Pancreas (tissue), 10 donors: ENCODE results near the gene IPO13. TPM values are rescaled to one million over a fixed set of nuclear protein-coding genes. Genes with fewer than 3 reads are reported as not detected.

Source experiments
- ATAC-seq, 4 donors: fragments of 200-7000 bp; cut with Tn5 transposase; one replicate each; pipeline versions ENCODE4 v1.8.0 to v1.9.1; 2020; ENCODE audit warnings: mild to moderate bottlenecking in 4 of 4, moderate library complexity in 4 of 4
- DNase-seq, 6 donors: peaks; one replicate each; pipeline ENCODE4 v3.0.0-alpha.2; 2020
- FAIRE-seq: peaks from 2 replicates; lab custom pipeline; 2012; peaks lifted over from hg19 to GRCh38; lab: Jason Lieb, UNC
- H3K27ac ChIP-seq, 4 donors: fragments of 200-600 bp; sonication (generic); 1 replicate in 3 of 4; 2 replicates in 1 of 4; pipeline versions ENCODE4 v1.5.0 to v1.8.0; 2020
- H3K27me3 ChIP-seq, 4 donors: fragments of 200-600 bp; one replicate each; pipeline ENCODE4 v1.8.0; 2021
- H3K36me3 ChIP-seq, 3 donors: fragments of 200-600 bp; sonication (generic) in 1 of 3; one replicate each; pipeline versions ENCODE4 v1.5.0 to v1.8.0; 2020 to 2021
- H3K4me1 ChIP-seq, 3 donors: fragments of 200-600 bp; one replicate each; pipeline ENCODE4 v1.8.0; 2021
- H3K4me3 ChIP-seq, 4 donors: fragments of 200-600 bp; sonication (generic) in 2 of 4; one replicate each; pipeline versions ENCODE4 v1.5.0 to v1.8.0; 2020 to 2021
- H3K9me3 ChIP-seq, 4 donors: fragments of 200-600 bp; one replicate each; pipeline ENCODE4 v1.8.0; 2021
- WGBS, 2 donors: extraction: QIAGEN DNeasy Blood & Tissue Kit; methylation state at CpG; one replicate each; pipeline ENCODE4 v1.1.7; 2013; 5-methylcytosine and 5-hydroxymethylcytosine counted together
- intact Hi-C, 3 donors: fragments of 100-400 bp; cut with DNase I; formaldehyde crosslinking; loops; one replicate each; pipeline versions ENCODE4 v1.11.1 to v1.14.2; 2022
- polyA plus RNA-seq, 2 donors: library from polyadenylated mRNA; stranded (reverse); fragments of 200-250 nt; gene quantifications; one replicate each; pipeline ENCODE4 v1.2.3, GENCODE V29; 2013
- total RNA-seq, 6 donors: library from RNA; stranded (reverse); fragmentation: NEBNext Ultra II Directional in 4 of 6; extraction: Animal tissue kit (Norgen Biotek cat#: 25700) in 4 of 6; gene quantifications; one replicate each; pipeline versions ENCODE4 v1.2.1 to v1.2.4, GENCODE V29; 2021 to 2023
- TF ChIP-seq, protein P1 (sequence below), 4 donors: fragments of 200-600 bp; sonication (generic) in 3 of 4; IDR thresholded peaks; one replicate each; pipeline versions ENCODE4 v1.5.0 to v1.8.0; 2021; ENCODE audit warnings: antibody characterized with exemption in 4 of 4
- donor health status: healthy with polysubstance abuse.
- donor health status: DM: no; HTN: no; CAD: no; lungs with moderate emphysema.
- donor health status: DM: no; HTN: no; CAD: no.
- donor health status: control.
- donor health status: control.
- donor health status: Bipolar disorder and iron deficiency.
- donor health status: DM: yes; HTN: yes; CAD: no.
- donor health status: DM: no; HTN: no; CAD: no.
- donor health status: DM: no; HTN: no; CAD: no.
- donor health status: DM: yes; HTN: yes; CAD: no.

The IPO13 gene
- total and polyA plus RNA-seq, 8 donors: 6.7 to 24.3 (median 10.6) TPM

DNA sequence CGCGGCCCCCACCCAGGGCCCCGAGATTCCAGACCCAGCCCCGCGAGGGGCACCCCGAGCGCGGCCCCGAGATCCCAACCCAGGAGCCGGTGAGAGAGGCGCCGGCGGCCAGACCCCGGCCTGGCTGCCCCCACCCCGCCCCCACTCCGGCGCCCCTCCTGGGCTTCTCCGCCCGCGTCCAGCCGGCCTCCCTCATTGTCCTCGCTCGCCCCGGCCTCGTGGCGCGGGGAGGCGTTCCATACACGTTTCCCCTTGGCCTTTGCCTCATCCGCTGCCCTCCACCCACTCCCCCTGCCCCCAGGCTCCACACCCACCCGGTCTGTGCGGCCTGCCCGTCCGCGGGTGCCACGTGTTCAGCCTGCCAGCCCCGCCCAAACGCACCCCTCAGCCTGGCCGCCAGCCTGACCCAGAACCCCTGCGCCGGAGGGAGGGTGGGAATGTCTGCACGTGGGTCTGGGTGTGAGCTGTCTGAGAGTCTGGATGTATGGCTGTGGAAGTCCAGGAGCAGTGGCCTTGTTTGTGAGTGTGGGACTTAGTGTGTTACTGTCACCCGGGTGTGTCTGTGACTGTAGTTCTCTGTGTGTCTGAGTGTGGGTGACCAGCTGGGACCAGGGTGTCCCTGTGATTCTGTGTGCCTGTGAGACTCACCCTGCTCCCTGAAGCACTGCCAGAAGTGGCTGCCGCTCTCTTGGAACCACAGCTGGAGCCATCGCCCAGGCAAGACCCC lies 32.9 kb downstream of the IPO13 start:
- Histone ChIP-seq H3K27ac (peak overlapping the region; percentile 64 to 74 (median 69)), H3K4me3 (peak overlapping the region; percentile 44 to 86 (median 67)), H3K9me3 (no peaks in the 10 kb centered on the region), H3K36me3 (peaks cover 0 to 4% (median 0%) of the 10 kb centered on the region in 3 donors), H3K4me1 (peaks cover 0 to 27% (median 14%) of the 10 kb centered on the region in 3 donors), H3K27me3 (no peaks in the 10 kb centered on the region)
- FAIRE-seq (no peak), ATAC-seq (peak; percentile 32 to 66 (median 54)), DNase-seq (peak; percentile 77 to 91 (median 84))
- TF ChIP-seq, protein P1, sequence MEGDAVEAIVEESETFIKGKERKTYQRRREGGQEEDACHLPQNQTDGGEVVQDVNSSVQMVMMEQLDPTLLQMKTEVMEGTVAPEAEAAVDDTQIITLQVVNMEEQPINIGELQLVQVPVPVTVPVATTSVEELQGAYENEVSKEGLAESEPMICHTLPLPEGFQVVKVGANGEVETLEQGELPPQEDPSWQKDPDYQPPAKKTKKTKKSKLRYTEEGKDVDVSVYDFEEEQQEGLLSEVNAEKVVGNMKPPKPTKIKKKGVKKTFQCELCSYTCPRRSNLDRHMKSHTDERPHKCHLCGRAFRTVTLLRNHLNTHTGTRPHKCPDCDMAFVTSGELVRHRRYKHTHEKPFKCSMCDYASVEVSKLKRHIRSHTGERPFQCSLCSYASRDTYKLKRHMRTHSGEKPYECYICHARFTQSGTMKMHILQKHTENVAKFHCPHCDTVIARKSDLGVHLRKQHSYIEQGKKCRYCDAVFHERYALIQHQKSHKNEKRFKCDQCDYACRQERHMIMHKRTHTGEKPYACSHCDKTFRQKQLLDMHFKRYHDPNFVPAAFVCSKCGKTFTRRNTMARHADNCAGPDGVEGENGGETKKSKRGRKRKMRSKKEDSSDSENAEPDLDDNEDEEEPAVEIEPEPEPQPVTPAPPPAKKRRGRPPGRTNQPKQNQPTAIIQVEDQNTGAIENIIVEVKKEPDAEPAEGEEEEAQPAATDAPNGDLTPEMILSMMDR (IDR thresholded peaks at IDR 0.05): no peak
- intact Hi-C loops: no loop called here
- WGBS, 2 donors: 2% methylated on average over 20 to 45 of the region's 45 CpGs

DNA sequence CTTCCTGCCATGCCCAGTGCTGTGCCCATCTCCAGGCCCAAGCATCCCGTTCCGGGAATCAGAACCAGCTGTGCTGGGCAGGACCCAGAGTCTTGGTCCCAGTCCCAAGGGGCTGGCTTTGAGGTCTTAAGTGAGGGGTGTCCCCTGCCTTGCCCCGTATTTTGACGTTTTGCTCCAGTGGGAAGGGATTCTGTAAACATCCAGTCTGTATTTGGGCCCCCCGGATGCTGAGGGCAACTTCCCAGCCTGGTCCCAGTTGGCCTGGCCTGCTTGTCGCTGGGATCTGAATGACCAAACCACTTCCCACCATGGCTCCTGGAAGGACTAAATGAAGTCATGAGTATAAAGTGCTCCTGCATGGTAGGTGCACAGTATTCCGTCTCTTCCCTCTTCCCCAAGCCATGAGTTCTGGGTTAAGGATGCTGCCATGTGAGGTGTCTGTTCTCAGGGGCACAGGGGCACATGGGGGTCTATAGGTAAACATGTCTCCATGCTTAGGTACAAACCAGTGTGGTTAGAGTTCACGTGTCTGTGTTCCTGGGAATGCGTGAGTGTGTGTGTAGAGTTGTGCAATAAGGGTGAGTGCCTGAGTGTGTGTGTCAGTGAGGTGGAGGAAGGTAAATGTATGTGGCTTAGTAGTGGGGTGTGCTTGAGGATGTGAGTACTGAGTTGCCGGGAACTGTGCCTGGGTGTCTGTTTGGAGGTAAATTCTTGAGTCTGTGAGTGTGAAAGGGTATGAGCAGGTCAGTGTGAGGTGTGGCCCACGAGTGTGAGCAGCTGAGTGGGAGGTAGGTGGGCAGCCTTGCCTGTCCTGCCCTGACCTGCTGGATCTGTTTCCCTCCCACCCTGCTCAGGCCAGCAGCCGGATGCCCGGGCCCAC lies 33.7 kb downstream of the IPO13 start:
- intact Hi-C loops: no loop called here
- WGBS, 2 donors: 29 to 36% methylated on average over 13 of the region's 13 CpGs
- H3K4me1 ChIP-seq: peaks cover 0 to 27% (median 14%) of the 10 kb centered on the region in 3 donors

DNA sequence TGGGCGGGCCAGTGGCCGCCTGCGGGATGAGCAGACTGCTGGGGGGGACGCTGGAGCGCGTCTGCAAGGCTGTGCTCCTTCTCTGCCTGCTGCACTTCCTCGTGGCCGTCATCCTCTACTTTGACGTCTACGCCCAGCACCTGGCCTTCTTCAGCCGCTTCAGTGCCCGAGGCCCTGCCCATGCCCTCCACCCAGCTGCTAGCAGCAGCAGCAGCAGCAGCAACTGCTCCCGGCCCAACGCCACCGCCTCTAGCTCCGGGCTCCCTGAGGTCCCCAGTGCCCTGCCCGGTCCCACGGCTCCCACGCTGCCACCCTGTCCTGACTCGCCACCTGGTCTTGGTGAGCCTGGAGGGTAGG lies 34.4 kb downstream of the IPO13 start:
- H3K9me3 ChIP-seq: no peaks in the 10 kb centered on the region
- peak overlapping the region in 2 of 4 donors; percentile 74 to 86 for H3K4me3 ChIP-seq
- H3K4me1 ChIP-seq: peaks cover 0 to 24% (median 9%) of the 10 kb centered on the region in 3 donors
- ATAC-seq: peak; percentile 27 to 42 (median 33)
- H3K27ac ChIP-seq: peak overlapping the region in 2 of 4 donors; percentile 68 to 70
- intact Hi-C loops: no loop called here
- no peak for FAIRE-seq
- DNase-seq: peak in 3 of 6 donors; percentile 56 to 67 (median 63)
- TF ChIP-seq, protein P1 (IDR thresholded peaks at IDR 0.05): no peak
- 42 to 52% methylated on average over 16 to 20 of the region's 20 CpGs for WGBS, 2 donors
- peaks cover 0 to 4% (median 0%) of the 10 kb centered on the region in 3 donors for H3K36me3 ChIP-seq
- H3K27me3 ChIP-seq: no peaks in the 10 kb centered on the region

More for the DNA sequence above, 33.7 kb downstream of the IPO13 start:
- FAIRE-seq (no peak), DNase-seq (peak in 2 of 6 donors; percentile 30 to 80), ATAC-seq (peak; percentile 3 to 21 (median 12))
- Histone ChIP-seq H3K27ac (peak overlapping the region; percentile 64 to 74 (median 69)), H3K36me3 (peaks cover 0 to 4% (median 0%) of the 10 kb centered on the region in 3 donors), H3K9me3 (no peaks in the 10 kb centered on the region), H3K4me3 (peak overlapping the region; percentile 44 to 86 (median 67)), H3K27me3 (no peaks in the 10 kb centered on the region)
- TF ChIP-seq, protein P1 (IDR thresholded peaks at IDR 0.05): no peak

DNA sequence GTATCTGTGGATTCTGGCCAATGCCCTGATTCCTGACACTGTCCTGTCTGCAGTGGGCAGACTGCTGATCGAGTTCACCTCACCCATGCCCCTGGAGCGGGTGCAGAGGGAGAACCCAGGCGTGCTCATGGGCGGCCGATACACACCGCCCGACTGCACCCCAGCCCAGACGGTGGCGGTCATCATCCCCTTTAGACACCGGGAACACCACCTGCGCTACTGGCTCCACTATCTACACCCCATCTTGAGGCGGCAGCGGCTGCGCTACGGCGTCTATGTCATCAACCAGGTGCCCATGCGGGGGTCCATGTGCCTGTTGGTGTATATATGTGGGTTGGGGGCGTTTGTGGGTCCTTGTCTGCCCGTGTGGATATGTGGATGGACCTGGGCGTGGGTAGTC lies 34.9 kb downstream of the IPO13 start:
- Histone ChIP-seq H3K4me1 (peaks cover 0 to 19% (median 7%) of the 10 kb centered on the region in 3 donors), H3K27ac (no peak overlapping the region), H3K27me3 (no peaks in the 10 kb centered on the region), H3K4me3 (peak overlapping the region in 1 of 4 donors; percentile 86), H3K9me3 (no peaks in the 10 kb centered on the region), H3K36me3 (peaks cover 0 to 4% (median 0%) of the 10 kb centered on the region in 3 donors)
- FAIRE-seq (no peak), ATAC-seq (no peak), DNase-seq (no peak)
- WGBS, 2 donors: 87 to 88% methylated on average over 20 of the region's 20 CpGs
- TF ChIP-seq, protein P1 (IDR thresholded peaks at IDR 0.05): no peak
- intact Hi-C loops: no loop called here
